Esophagus squamous epithelium (tissue), 5 donors: ENCODE results near the gene MOGAT1. TPM values are rescaled to one million over a fixed set of nuclear protein-coding genes. Genes with fewer than 3 reads are reported as not detected.

ENCODE experiments used
- DNase-seq: peaks from one replicate; lab custom pipeline; 2025; lab: John Stamatoyannopoulos, UW
- H3K27ac ChIP-seq, 4 donors: fragments of 200-600 bp; sonication (generic); one replicate each; pipeline ENCODE4 v1.5.1; 2016 to 2019; ENCODE audit warnings: mild to moderate bottlenecking in 1 of 4
- H3K27me3 ChIP-seq, 4 donors: fragments of 200-600 bp; sonication (generic); 1 replicate in 3 of 4; 2 replicates in 1 of 4; pipeline versions ENCODE4 v1.5.1 to v1.6.0; 2017 to 2021; ENCODE audit warnings: antibody characterized with exemption in 1 of 4
- H3K36me3 ChIP-seq, 3 donors: fragments of 200-600 bp; sonication (generic); one replicate each; pipeline ENCODE4 v1.5.1; 2016 to 2019
- H3K4me1 ChIP-seq, 3 donors: fragments of 200-600 bp; sonication (generic); one replicate each; pipeline ENCODE4 v1.5.1; 2017 to 2019
- H3K4me3 ChIP-seq, 4 donors: fragments of 200-600 bp; sonication (generic); 1 replicate in 3 of 4; 2 replicates in 1 of 4; pipeline ENCODE4 v1.5.1; 2016 to 2019; ENCODE audit warnings: mild to moderate bottlenecking in 2 of 4, moderate library complexity in 1 of 4
- H3K9me3 ChIP-seq, 3 donors: fragments of 200-600 bp; sonication (generic); one replicate each; pipeline ENCODE4 v1.5.1; 2016 to 2019
- CTCF ChIP-seq, 6 experiments: fragments of 450-650 bp in 4 of 6; fragments of 200-600 bp in 2 of 6; sonication (generic) in 2 of 6; IDR thresholded peaks; one replicate each; pipeline ENCODE4 v1.5.1; 2016 to 2019; ENCODE audit warnings: antibody characterized with exemption in 6 of 6, mild to moderate bottlenecking in 4 of 6, moderate library complexity in 4 of 6
- POLR2A ChIP-seq, 4 donors: fragments of 450-650 bp; IDR thresholded peaks; one replicate each; pipeline ENCODE4 v1.6.1; 2017; ENCODE audit warnings: antibody characterized with exemption in 4 of 4, mild to moderate bottlenecking in 4 of 4, moderate library complexity in 3 of 4
- WGBS, 2 donors: methylation state at CpG; one replicate each; pipeline ENCODE4 v1.1.5; 2018; 5-methylcytosine and 5-hydroxymethylcytosine counted together
- intact Hi-C: fragments of 100-400 bp; cut with DNase I; formaldehyde crosslinking; loops from one replicate; pipeline ENCODE4 v1.15.0; 2022
- total RNA-seq, 4 donors: library from RNA; depleted of rRNA; stranded (reverse); fragments of >200 nt; gene quantifications; one replicate each; pipeline ENCODE4 v1.1.0, GENCODE V29; 2016
- donor health status: DM: yes; HTN: yes; CAD: no.

MOGAT1 gene
- total RNA-seq, 4 donors from 2014 or later, result not detected

DNA sequence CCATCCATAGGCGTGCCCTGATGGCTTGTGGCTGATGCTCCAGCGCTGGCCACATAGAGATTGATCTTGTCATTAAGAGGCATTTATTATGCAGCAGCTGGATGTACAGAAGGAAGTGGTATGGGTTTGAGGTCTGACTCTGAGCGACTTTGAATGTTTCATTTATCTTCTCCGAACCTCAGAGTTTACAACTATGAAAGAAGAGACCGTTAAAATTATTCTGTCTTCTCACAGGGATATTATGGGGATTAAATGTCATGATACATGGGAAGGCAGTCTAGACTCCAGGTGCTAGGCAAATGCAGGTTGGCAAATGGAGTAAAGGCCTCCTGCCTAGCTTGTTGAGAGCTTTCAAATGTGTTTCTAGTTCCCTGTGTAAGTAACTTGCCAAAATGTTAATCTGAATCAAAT is 30.3 kb downstream of the MOGAT1 start:
- Histone ChIP-seq H3K4me1 (no peaks in the 10 kb centered on the region), H3K27me3 (no peaks in the 10 kb centered on the region), H3K36me3 (no peaks in the 10 kb centered on the region), H3K4me3 (no peak overlapping the region), H3K9me3 (no peaks in the 10 kb centered on the region), H3K27ac (no peak overlapping the region)
- 55 to 64% methylated on average over 5 of the region's 5 CpGs for WGBS, 2 donors
- no peak for TF ChIP-seq POLR2A (IDR thresholded peaks at IDR 0.05)
- TF ChIP-seq CTCF (IDR thresholded peaks at IDR 0.05), result no peak
- intact Hi-C loops, result no loop called here
- DNase-seq, result no peak

DNA sequence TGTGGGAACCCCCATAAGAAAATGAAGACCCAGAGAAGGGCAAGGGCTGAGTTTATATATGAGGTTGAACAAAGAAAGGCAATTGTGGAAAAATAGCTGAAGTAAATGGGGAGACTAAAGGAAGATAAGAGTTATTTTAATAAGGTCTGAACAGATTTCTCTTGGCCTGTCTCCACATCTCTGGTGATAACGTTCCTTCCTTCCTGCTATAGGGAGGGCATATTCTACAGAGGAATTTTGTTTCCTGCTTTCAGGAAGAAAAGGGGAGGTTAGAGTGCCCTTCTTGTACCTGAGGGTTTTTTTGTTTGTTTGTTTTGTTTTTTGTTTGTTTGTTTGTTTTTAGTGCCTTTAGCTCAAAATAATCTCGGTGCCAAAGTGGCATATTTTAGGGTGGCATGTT is 31.6 kb downstream of the MOGAT1 start:
- 41 to 46% methylated on average over 2 of the region's 2 CpGs for WGBS, 2 donors
- no peak overlapping the region for H3K4me3 ChIP-seq
- intact Hi-C loops, result no loop called here

GRCh38 chr2:222703886-222704285 is 32.4 kb downstream of the MOGAT1 start:
- WGBS, 2 donors, result 47 to 59% methylated on average over 3 of the region's 3 CpGs

More for the DNA sequence above, 31.6 kb downstream of the MOGAT1 start:
- peaks cover 0 to 7% (median 4%) of the 10 kb centered on the region in 3 donors for H3K4me1 ChIP-seq
- no peak overlapping the region for H3K27ac ChIP-seq
- DNase-seq, result no peak
- TF ChIP-seq POLR2A (IDR thresholded peaks at IDR 0.05) (no peak), CTCF (IDR thresholded peaks at IDR 0.05) (no peak)
- no peaks in the 10 kb centered on the region for H3K9me3 ChIP-seq
- H3K36me3 ChIP-seq, result no peaks in the 10 kb centered on the region
- H3K27me3 ChIP-seq, result no peaks in the 10 kb centered on the region

GRCh38 chr2:222706616-222707015 is 35.2 kb downstream of the MOGAT1 start:
- Histone ChIP-seq H3K4me3 (no peak overlapping the region), H3K36me3 (no peaks in the 10 kb centered on the region), H3K9me3 (no peaks in the 10 kb centered on the region), H3K4me1 (peaks cover 0 to 21% (median 7%) of the 10 kb centered on the region in 3 donors), H3K27ac (no peak overlapping the region), H3K27me3 (no peaks in the 10 kb centered on the region)
- intact Hi-C loops, result loop anchor here (5.0 kb wide), 2 partner anchors 156 to 196 kb away; partner anchors contain the start of gene ACSL3
- no peak for DNase-seq
- no peak for TF ChIP-seq CTCF (IDR thresholded peaks at IDR 0.05)
- TF ChIP-seq POLR2A (IDR thresholded peaks at IDR 0.05), result no peak
- WGBS, 2 donors, result 86 to 92% methylated on average over 3 of the region's 3 CpGs

More at GRCh38 chr2:222703886-222704285, 32.4 kb downstream of the MOGAT1 start:
- H3K9me3 ChIP-seq, result no peaks in the 10 kb centered on the region
- no peaks in the 10 kb centered on the region for H3K27me3 ChIP-seq
- H3K4me1 ChIP-seq, result peaks cover 0 to 12% (median 7%) of the 10 kb centered on the region in 3 donors
- H3K36me3 ChIP-seq, result no peaks in the 10 kb centered on the region
- no peak for DNase-seq
- TF ChIP-seq CTCF (IDR thresholded peaks at IDR 0.05), result no peak
- no peak overlapping the region for H3K27ac ChIP-seq
- H3K4me3 ChIP-seq, result no peak overlapping the region
- intact Hi-C loops, result no loop called here

GRCh38 chr2:222707102-222707688 is 35.7 kb downstream of the MOGAT1 start:
- H3K27me3 ChIP-seq, result no peaks in the 10 kb centered on the region
- H3K4me1 ChIP-seq, result peaks cover 0 to 21% (median 7%) of the 10 kb centered on the region in 3 donors
- no peak overlapping the region for H3K27ac ChIP-seq
- DNase-seq, result no peak
- no peak overlapping the region for H3K4me3 ChIP-seq
- intact Hi-C loops, result loop anchor here (5.0 kb wide), 2 partner anchors 155 to 195 kb away; partner anchors contain the start of gene ACSL3
- no peaks in the 10 kb centered on the region for H3K36me3 ChIP-seq
- H3K9me3 ChIP-seq, result no peaks in the 10 kb centered on the region
- TF ChIP-seq POLR2A (IDR thresholded peaks at IDR 0.05) (no peak), CTCF (IDR thresholded peaks at IDR 0.05) (no peak)
- 80 to 90% methylated on average over 3 of the region's 3 CpGs for WGBS, 2 donors
